Kidney (tissue), 14 donors: ENCODE results near the gene C21orf91. TPM values are rescaled to one million over a fixed set of nuclear protein-coding genes. Genes with fewer than 3 reads are reported as not detected.

Experiments used
- DNase-seq, 5 donors: peaks; one replicate each; pipeline ENCODE4 v3.0.0-alpha.2; 2013 to 2020
- FAIRE-seq: peaks from 2 replicates; lab custom pipeline; 2012; peaks lifted over from hg19 to GRCh38; lab: Jason Lieb, UNC
- H3K27ac ChIP-seq, 2 donors: one replicate each; pipeline ENCODE4 v1.7.0; 2013; ENCODE audit warnings: low read depth in 2 of 2, low read length in 2 of 2, inconsistent platforms in 1 of 2
- H3K27me3 ChIP-seq: one replicate; pipeline ENCODE4 v1.7.1; 2013; ENCODE audit warnings: low read length, inconsistent platforms; ENCODE audit not compliant: control insufficient read depth, insufficient read depth
- H3K36me3 ChIP-seq, 3 donors: one replicate each; pipeline versions ENCODE4 v1.7.0 to v1.7.1; 2013; ENCODE audit warnings: low read length in 3 of 3, control low read depth in 1 of 3, inconsistent platforms in 1 of 3; ENCODE audit not compliant: insufficient read depth in 3 of 3, control insufficient read depth in 2 of 3
- H3K4me1 ChIP-seq, 3 donors: one replicate each; pipeline versions ENCODE4 v1.7.0 to v1.7.1; 2013; ENCODE audit warnings: low read length in 3 of 3, inconsistent platforms in 1 of 3, low read depth in 1 of 3; ENCODE audit not compliant: control insufficient read depth in 2 of 3, insufficient read depth in 2 of 3
- H3K4me3 ChIP-seq, 3 donors: one replicate each; pipeline versions ENCODE4 v1.7.0 to v1.8.1; 2013; ENCODE audit warnings: low read length in 3 of 3, control low read depth in 1 of 3, inconsistent platforms in 1 of 3
- H3K9ac ChIP-seq, 3 donors: one replicate each; pipeline versions ENCODE4 v1.7.0 to v1.7.1; 2013; ENCODE audit warnings: low read length in 3 of 3, control low read depth in 1 of 3, inconsistent platforms in 1 of 3
- H3K9me3 ChIP-seq, 3 donors: one replicate each; pipeline versions ENCODE4 v1.7.0 to v1.7.1; 2013; ENCODE audit warnings: low read length in 3 of 3, control low read depth in 1 of 3, inconsistent platforms in 1 of 3; ENCODE audit not compliant: control insufficient read depth in 2 of 3, insufficient read depth in 1 of 3
- CTCF ChIP-seq: IDR thresholded peaks from 3 replicates; pipeline ENCODE4 v1.5.1; 2012; ENCODE audit warnings: mild to moderate bottlenecking, moderate library complexity, borderline replicate concordance; ENCODE audit not compliant: insufficient read depth; ENCODE audit errors: extremely low read depth
- intact Hi-C: fragments of 100-400 bp; cut with DNase I; formaldehyde crosslinking; loops from one replicate; pipeline ENCODE4 v1.11.1; 2022
- polyA plus RNA-seq: library from polyadenylated mRNA; stranded (reverse); fragments of 350-450 nt; fragmentation: Illumina TruSeq; extraction: RNeasy Lipid Tissue Mini Kit (QIAGEN cat#74804); gene quantifications from one replicate; pipeline ENCODE4 v1.2.3, GENCODE V29; 2014; ENCODE audit warnings: low read depth, low replicate concordance; ENCODE audit not compliant: insufficient read depth
- total RNA-seq: library from RNA; stranded (reverse); fragmentation: NEBNext Ultra II Directional; extraction: Animal tissue kit (Norgen Biotek cat#: 25700); gene quantifications from one replicate; pipeline ENCODE4 v1.2.1, GENCODE V29; 2021
- donor health status: control.
- donor health status: control.
- donor health status: control.
- donor health status: control.
- donor health status: control.
- donor health status: DM: yes; HTN: yes; CAD: no.
- donor health status: Normal renal cell carcinoma (clear cell type).

C21orf91 gene
- total and polyA plus RNA-seq, 2 donors from 2014 or later, result 2.5 to 20.4 TPM

GRCh38 chr21:17848228-17848627 is 29.1 kb upstream of the C21orf91 start:
- H3K27me3 ChIP-seq, result no peaks in the 10 kb centered on the region
- H3K4me1 ChIP-seq, result no peaks in the 10 kb centered on the region
- no peaks in the 10 kb centered on the region for H3K9me3 ChIP-seq
- H3K4me3 ChIP-seq, result no peak overlapping the region
- TF ChIP-seq CTCF, result no peak
- no peak overlapping the region for H3K9ac ChIP-seq
- DNase-seq (no peak), FAIRE-seq (no peak)
- H3K36me3 ChIP-seq, result no peaks in the 10 kb centered on the region
- intact Hi-C loops, result no loop called here
- H3K27ac ChIP-seq, result no peak overlapping the region

- no peaks in the 10 kb centered on the region for H3K9me3 ChIP-seq
- no peaks in the 10 kb centered on the region for H3K27me3 ChIP-seq
- TF ChIP-seq CTCF, result no peak
- H3K27ac ChIP-seq, result no peak overlapping the region
- FAIRE-seq (no peak), DNase-seq (no peak)
- intact Hi-C loops, result no loop called here
- no peaks in the 10 kb centered on the region for H3K36me3 ChIP-seq
- H3K9ac ChIP-seq, result no peak overlapping the region
- no peak overlapping the region for H3K4me3 ChIP-seq
- H3K4me1 ChIP-seq, result no peaks in the 10 kb centered on the region
Observed at GRCh38 chr21:17841103-17841502, 21.9 kb upstream of the C21orf91 start.

- TF ChIP-seq CTCF, result no peak
- no peaks in the 10 kb centered on the region for H3K4me1 ChIP-seq
- no peaks in the 10 kb centered on the region for H3K9me3 ChIP-seq
- H3K27me3 ChIP-seq, result no peaks in the 10 kb centered on the region
- no peak overlapping the region for H3K27ac ChIP-seq
- no peaks in the 10 kb centered on the region for H3K36me3 ChIP-seq
- intact Hi-C loops, result no loop called here
- FAIRE-seq (no peak), DNase-seq (no peak)
- H3K4me3 ChIP-seq, result no peak overlapping the region
- H3K9ac ChIP-seq, result no peak overlapping the region
Observed at GRCh38 chr21:17834639-17835354, 15.6 kb upstream of the C21orf91 start.
